OCI-LY7 (cell line): Measurements from ENCODE around the gene DNAJC8. TPM values are rescaled to one million over a fixed set of nuclear protein-coding genes. Genes with fewer than 3 reads are reported as not detected.

ENCODE experiments used
- BruUV-seq: library from RNA; stranded (reverse); fragments of 400-500 nt; replicated peaks from 2 replicates; lab custom pipeline; 2021; lab: Mats Ljungman, UMichigan
- CTCF ChIA-PET: fragments of 300-600 bp; sonication (Branson Sonifier 250); formaldehyde crosslinking; loops from one replicate; lab custom pipeline; 2022; ENCODE audit warnings: antibody characterized with exemption; ENCODE audit not compliant: unreplicated experiment; lab: Charles Lee
- POLR2A ChIA-PET: fragments of 300-600 bp; sonication (Branson Sonifier 250); formaldehyde crosslinking; loops from one replicate; lab custom pipeline; 2022; ENCODE audit warnings: antibody characterized with exemption; lab: Charles Lee
- DNase-seq: peaks from one replicate; pipeline ENCODE4 v3.0.0-alpha.2; 2015; ENCODE audit warnings: low spot score
- H2AFZ ChIP-seq: fragments of 200-600 bp; sonication (generic), shearing (Covaris generic); 2 replicates; pipeline ENCODE4 v1.6.1; 2014; ENCODE audit warnings: mild to moderate bottlenecking, antibody characterized with exemption, low read length, moderate library complexity
- H3K27ac ChIP-seq: fragments of 200-600 bp; sonication (generic); 2 replicates; pipeline ENCODE4 v1.5.1; 2014; ENCODE audit warnings: mixed run types, low read depth, mild to moderate bottlenecking, moderate library complexity, low read length, inconsistent platforms; ENCODE audit not compliant: poor library complexity, severe bottlenecking
- H3K36me3 ChIP-seq: fragments of 200-600 bp; sonication (generic); 2 replicates; pipeline ENCODE4 v1.6.1; 2014; ENCODE audit warnings: mild to moderate bottlenecking, antibody characterized with exemption, low read length, moderate library complexity, mixed read lengths; ENCODE audit not compliant: insufficient read depth
- H3K4me1 ChIP-seq: fragments of 200-600 bp; sonication (generic); 2 replicates; pipeline ENCODE4 v1.5.1; 2014; ENCODE audit warnings: mild to moderate bottlenecking, low read length; ENCODE audit not compliant: insufficient read depth, poor library complexity, severe bottlenecking
- H3K4me2 ChIP-seq: fragments of 200-600 bp; sonication (generic); 2 replicates; pipeline ENCODE4 v1.6.1; 2014; ENCODE audit warnings: mild to moderate bottlenecking, low read length
- H3K4me3 ChIP-seq: fragments of 200-600 bp; sonication (generic); 2 replicates; pipeline ENCODE4 v1.5.1; 2014; ENCODE audit warnings: mild to moderate bottlenecking, low read depth, low read length; ENCODE audit not compliant: poor library complexity, severe bottlenecking
- H3K79me2 ChIP-seq: fragments of 200-600 bp; sonication (generic); 2 replicates; pipeline ENCODE4 v1.6.1; 2016; ENCODE audit warnings: low read depth, mild to moderate bottlenecking, low read length, moderate library complexity, mixed read lengths; ENCODE audit not compliant: insufficient read depth
- H3K9me2 ChIP-seq: fragments of 200-600 bp; sonication (generic); 2 replicates; pipeline ENCODE4 v1.6.1; 2016; ENCODE audit warnings: mild to moderate bottlenecking, low read length, mixed read lengths; ENCODE audit not compliant: insufficient read depth
- H3K9me3 ChIP-seq: fragments of 200-600 bp; sonication (generic); 2 replicates; pipeline ENCODE4 v1.6.1; 2014; ENCODE audit warnings: mild to moderate bottlenecking, mixed run types, low read length, mixed read lengths
- H4K20me1 ChIP-seq: fragments of 200-600 bp; sonication (generic); 2 replicates; pipeline ENCODE4 v1.6.1; 2014; ENCODE audit warnings: mild to moderate bottlenecking, antibody characterized with exemption, low read length, moderate library complexity, mixed read lengths; ENCODE audit not compliant: insufficient read depth
- CTCF ChIP-seq: fragments of 200-600 bp; sonication (generic); conservative IDR thresholded peaks from 2 replicates; pipeline ENCODE4 v1.5.1; 2014; ENCODE audit warnings: mild to moderate bottlenecking, antibody characterized with exemption, low read length, moderate library complexity, mixed read lengths
- EZH2phosphoT487 ChIP-seq: fragments of 200-600 bp; sonication (generic); IDR thresholded peaks from 2 replicates; pipeline ENCODE4 v1.6.1; 2018; ENCODE audit warnings: low read depth, borderline replicate concordance, mild to moderate bottlenecking, mixed run types, antibody characterized with exemption, low read length, moderate library complexity, mixed read lengths
- intact Hi-C: fragments of 100-400 bp; cut with micrococcal nuclease; formaldehyde crosslinking; loops from one replicate; pipeline ENCODE4 v1.10.0; 2022; ENCODE audit not compliant: unreplicated experiment
- total RNA-seq, 2 experiments: library from RNA; depleted of rRNA in 1 of 2; stranded (reverse); fragments of >200 nt in 1 of 2; shearing (Covaris generic) in 1 of 2; gene quantifications; 2 replicates each; pipeline ENCODE4 v1.2.3, GENCODE V29; 2014 to 2022

DNAJC8 gene
- total RNA-seq, 2 experiments from 2014 or later = 71.1 to 121 TPM

GRCh38 chr1:28236656-28237322, 4.0 kb upstream of the DNAJC8 start:
- Histone ChIP-seq H3K9me2 (no peaks in the 10 kb centered on the region), H3K27ac (peak overlapping the region; percentile 56), H3K79me2 (peaks cover 55% of the 10 kb centered on the region), H4K20me1 (peaks cover 5% of the 10 kb centered on the region), H3K4me1 (peaks cover 51% of the 10 kb centered on the region), H2AFZ (no peak overlapping the region), H3K36me3 (peaks cover 39% of the 10 kb centered on the region), H3K4me2 (peak overlapping the region; percentile 94), H3K4me3 (peak overlapping the region; percentile 84), H3K9me3 (no peaks in the 10 kb centered on the region)
- CTCF ChIA-PET = no interaction called here
- TF ChIP-seq EZH2phosphoT487 (no peak), CTCF (no peak)
- BruUV-seq = no TSS peak
- intact Hi-C loops = no loop called here
- DNase-seq = no peak
- POLR2A ChIA-PET = interaction anchor here (0.6 to 5.1 kb wide), 4 partner anchors 10 to 509 kb away, joined by 3 to 71 read pairs (median 4); no protein-coding TSS in a partner anchor

- Histone ChIP-seq H2AFZ (peak within 1 kb of the TSS; percentile 70; the same call in 1 of the 2 replicates), H3K27ac (peak within 1 kb of the TSS; percentile 56), H3K9me2 (no peaks in the 10 kb centered on the region), H3K79me2 (peaks cover 55% of the 10 kb centered on the region), H4K20me1 (peaks cover 5% of the 10 kb centered on the region), H3K9me3 (no peaks in the 10 kb centered on the region), H3K4me1 (peaks cover 50% of the 10 kb centered on the region), H3K4me3 (peak within 1 kb of the TSS; percentile 84), H3K36me3 (peaks cover 39% of the 10 kb centered on the region), H3K4me2 (peak within 1 kb of the TSS; percentile 94)
- no peak for TF ChIP-seq EZH2phosphoT487
- no peak for TF ChIP-seq CTCF
- BruUV-seq = no TSS peak
- intact Hi-C loops = no loop called here
- ChIA-PET CTCF (interaction anchor here (1.0 kb wide), 1 partner anchor 9 kb away, joined by 3 read pairs; no protein-coding TSS in a partner anchor), POLR2A (interaction anchor here (0.6 to 5.1 kb wide), 11 partner anchors 11 to 1495 kb away, joined by 3 to 71 read pairs (median 3); no protein-coding TSS in a partner anchor)
- peak; percentile 98 for DNase-seq
These were observed 3.2 kb upstream of the DNAJC8 start, which contains the start of gene ATP5IF1 for GRCh38 chr1:28235755-28236655. TSS of gene ATP5IF1 (plus strand) at chr1:28236124. CDS start at chr1:28236184, 60 bp downstream.
